NCI-H1694 treated with DMSO at 0.1 percent for 48 hours (cell line): ENCODE results near the gene PTGES2.

ENCODE experiments used
- DNase-seq: peaks from one replicate; lab custom pipeline; 2025; lab: John Stamatoyannopoulos, UW

The PTGES2 gene

GRCh38 chr9:128153060-128153946, 25.8 kb upstream of the PTGES2 start:
- DNase-seq, result no peak

GRCh38 chr9:128152133-128153059, 24.9 kb upstream of the PTGES2 start:
- no peak for DNase-seq

- no peak for DNase-seq
Measured at GRCh38 chr9:128151309-128152132, 24.0 kb upstream of the PTGES2 start.

- no peak for DNase-seq
Measured at GRCh38 chr9:128150594-128151308, 23.2 kb upstream of the PTGES2 start.

- DNase-seq, result no peak
Measured at GRCh38 chr9:128149951-128150593, 22.5 kb upstream of the PTGES2 start.

GRCh38 chr9:128149001-128149701, 21.6 kb upstream of the PTGES2 start, which contains the start of gene LCN2:
Gene LCN2, plus strand, starts transcription at chr9:128149453. Its CDS starts 73 bp downstream, at chr9:128149526.
- no peak for DNase-seq

- no peak for DNase-seq
Measured at GRCh38 chr9:128148509-128149000, 21.0 kb upstream of the PTGES2 start.

GRCh38 chr9:128146591-128147120, 19.1 kb upstream of the PTGES2 start:
- no peak for DNase-seq

GRCh38 chr9:128145951-128146351, 18.4 kb upstream of the PTGES2 start:
- no peak for DNase-seq

GRCh38 chr9:128145536-128145935, 18.0 kb upstream of the PTGES2 start:
- no peak for DNase-seq

GRCh38 chr9:128144239-128145181, 17.0 kb upstream of the PTGES2 start:
- no peak for DNase-seq

- DNase-seq, result no peak
Measured at GRCh38 chr9:128143525-128144238, 16.2 kb upstream of the PTGES2 start.

GRCh38 chr9:128142596-128142995, 15.1 kb upstream of the PTGES2 start:
- no peak for DNase-seq

GRCh38 chr9:128142061-128142460, 14.5 kb upstream of the PTGES2 start:
- no peak for DNase-seq

GRCh38 chr9:128141604-128142003, 14.1 kb upstream of the PTGES2 start:
- DNase-seq, result no peak

GRCh38 chr9:128139621-128140020, 12.1 kb upstream of the PTGES2 start:
- DNase-seq, result no peak

GRCh38 chr9:128138001-128138400, 10.5 kb upstream of the PTGES2 start:
- no peak for DNase-seq
